HG03060 (cell line): ENCODE data around the gene DLG1.

ENCODE experiments used
- ATAC-seq: cut with Tn5 transposase; IDR thresholded peaks from one replicate; pipeline ENCODE4 v1.9.1; 2021; ENCODE audit warnings: low read depth, moderate number of reproducible peaks; ENCODE audit not compliant: unreplicated experiment

DLG1 gene

GRCh38 chr3:197298341-197298944 is at the start of gene DLG1:
DLG1 (minus strand) TSS chr3:197298612; CDS start chr3:197297204, 1,408 bp downstream.
- ATAC-seq = peak; percentile 26

- no peak for ATAC-seq
Observed at GRCh38 chr3:197348014-197348413, 49.6 kb upstream of the DLG1 start.

GRCh38 chr3:197345390-197345789 is 47.0 kb upstream of the DLG1 start:
- ATAC-seq = no peak

- no peak for ATAC-seq
Observed at GRCh38 chr3:197344582-197345318, 46.3 kb upstream of the DLG1 start.

- ATAC-seq = no peak
Observed at GRCh38 chr3:197343656-197344408, 45.4 kb upstream of the DLG1 start.

- ATAC-seq = no peak
Observed at GRCh38 chr3:197343111-197343510, 44.7 kb upstream of the DLG1 start.

GRCh38 chr3:197340521-197340871 is 42.1 kb upstream of the DLG1 start:
- no peak for ATAC-seq

DNA sequence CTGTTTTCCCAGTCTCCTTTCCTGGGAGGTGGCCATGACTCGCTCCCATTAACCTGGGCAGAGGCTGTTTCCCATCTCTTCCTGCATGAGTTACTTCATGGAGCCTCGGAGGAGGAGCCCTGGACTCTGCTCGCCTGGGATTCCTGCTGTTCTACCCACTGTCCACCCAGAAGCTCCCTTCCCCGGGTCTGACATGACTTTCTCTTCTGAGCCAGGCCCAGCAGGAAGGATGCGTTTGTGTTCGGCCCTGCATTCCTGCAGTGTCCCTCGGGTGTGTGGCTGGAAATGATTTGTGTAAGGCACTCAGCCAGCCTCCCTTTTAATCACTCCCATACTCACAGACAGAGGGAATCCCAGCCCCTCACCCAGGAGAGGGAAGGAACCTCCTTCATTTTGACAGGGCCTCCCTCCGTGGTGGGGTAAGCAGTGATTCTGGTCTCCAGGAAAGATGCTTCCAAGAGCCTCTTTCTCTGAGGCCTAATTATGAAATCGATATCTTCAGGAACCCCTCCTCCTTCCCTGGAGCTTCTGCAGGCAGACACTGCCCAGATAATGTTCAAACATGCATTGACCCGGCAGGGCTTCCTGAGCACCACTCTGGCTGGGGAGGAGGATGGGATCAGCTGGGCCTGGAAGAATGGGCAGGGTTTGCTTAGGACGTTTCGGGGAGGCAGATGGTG is 41.6 kb upstream of the DLG1 start:
- ATAC-seq = no peak

DNA sequence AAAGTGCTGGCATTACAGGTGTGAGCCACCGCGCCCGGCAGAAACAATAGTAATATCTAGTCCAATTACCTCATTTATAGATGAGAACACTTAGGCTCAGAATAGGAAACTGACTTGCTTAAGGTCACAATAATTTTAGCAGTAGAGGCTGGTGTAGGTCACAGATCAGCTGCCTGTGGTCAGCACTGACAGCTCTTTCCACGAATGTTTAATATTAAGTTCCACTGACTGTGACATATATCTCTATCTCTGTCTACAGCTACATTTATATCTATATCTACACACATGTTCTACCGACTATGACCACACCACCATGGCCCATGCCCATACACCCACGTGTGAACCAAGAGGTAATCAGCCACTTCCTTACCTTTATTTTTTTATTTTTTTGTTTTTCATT is 40.2 kb upstream of the DLG1 start:
- no peak for ATAC-seq

DNA sequence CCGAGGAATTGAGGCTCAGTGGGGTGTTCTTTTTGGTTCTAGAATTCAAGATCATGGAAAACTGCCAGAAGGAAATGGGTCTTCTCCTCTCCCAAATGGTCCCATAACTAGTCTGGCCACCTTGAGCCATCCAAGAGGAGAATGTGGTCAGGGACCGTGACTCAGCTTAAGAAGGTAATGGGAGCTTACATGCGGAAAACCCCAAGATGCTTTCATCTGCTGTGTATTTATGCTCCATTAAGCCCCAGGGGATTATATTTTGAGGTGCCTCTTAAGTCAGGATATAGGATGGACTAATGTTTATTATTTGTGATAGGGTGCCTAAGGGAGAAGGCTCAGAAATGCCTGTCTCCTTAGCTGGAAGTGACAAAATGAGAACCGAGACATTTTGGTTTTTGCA is 39.2 kb upstream of the DLG1 start:
- no peak for ATAC-seq

- ATAC-seq = no peak
Observed at GRCh38 chr3:197337214-197337613, 38.8 kb upstream of the DLG1 start.

- ATAC-seq = no peak
Observed at GRCh38 chr3:197336348-197336747, 37.9 kb upstream of the DLG1 start.

DNA sequence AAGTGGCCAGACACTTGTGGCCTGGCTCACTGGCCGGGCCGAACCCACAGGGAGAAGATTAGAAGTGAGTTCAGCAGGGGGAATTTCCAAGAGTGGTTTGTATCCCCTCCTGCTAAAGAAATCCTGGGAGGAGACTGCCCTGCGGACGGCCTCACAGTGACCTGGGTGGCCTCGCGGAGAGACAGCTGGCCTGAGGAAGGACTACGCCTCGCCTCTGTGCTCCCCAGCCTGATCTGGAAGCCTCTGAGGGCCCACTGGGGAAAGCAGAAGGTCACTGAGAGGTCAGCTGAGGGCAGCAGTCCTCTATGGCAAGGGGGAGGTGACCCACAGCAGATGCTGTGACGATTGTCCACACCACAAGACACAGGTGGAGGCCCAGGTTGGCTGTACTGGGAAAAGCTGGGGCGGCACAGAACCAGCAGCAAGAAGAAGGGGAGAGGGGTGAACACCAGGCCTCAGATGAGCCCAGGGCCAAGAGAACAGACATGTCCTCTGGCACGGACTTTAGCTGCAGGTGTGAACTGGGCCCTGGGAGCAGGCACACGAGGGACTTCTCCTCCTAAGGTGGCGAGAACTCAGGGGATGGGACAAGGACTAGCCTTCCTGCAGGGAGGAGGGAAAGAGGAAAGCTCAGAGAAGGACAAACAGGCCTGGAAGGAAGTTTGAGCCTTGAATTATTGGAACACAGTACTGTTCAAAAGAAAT is 37.2 kb upstream of the DLG1 start:
- ATAC-seq = no peak

DNA sequence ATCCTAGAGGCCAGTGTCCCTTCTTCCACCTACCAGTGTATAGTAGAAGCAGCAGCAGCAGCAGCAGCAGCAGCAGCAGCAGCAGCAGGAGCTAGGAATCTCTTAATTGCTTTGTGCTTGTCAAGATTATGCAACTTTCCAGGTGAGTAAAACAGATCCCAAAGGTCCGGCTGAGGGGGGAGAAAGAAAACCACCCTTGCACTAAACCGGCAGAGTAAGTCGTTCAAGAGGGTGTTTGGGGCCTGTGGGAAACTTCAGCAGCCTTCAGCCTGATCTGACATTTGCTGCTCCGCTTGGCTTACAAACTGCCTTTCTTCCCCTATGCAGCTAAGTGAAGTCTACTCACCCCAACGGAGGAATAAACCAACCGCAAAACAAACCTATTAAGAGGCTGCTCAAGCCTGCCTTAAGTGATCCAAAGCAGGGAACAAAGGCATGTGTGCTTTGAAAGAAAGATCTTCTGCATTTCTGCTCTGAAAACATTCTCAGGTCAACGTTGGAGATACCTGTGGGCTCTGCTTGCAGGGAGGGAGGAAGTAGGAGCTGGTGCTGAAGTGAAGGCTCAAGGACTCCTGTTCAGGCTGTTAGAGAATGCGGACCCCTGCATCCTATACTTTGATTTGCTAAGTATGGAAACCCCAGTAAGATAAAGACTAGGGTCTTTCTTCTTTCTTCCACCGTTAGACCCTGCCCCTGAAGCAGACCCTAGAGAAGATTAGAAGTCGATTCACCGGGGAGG is 35.7 kb upstream of the DLG1 start:
- no peak for ATAC-seq

- no peak for ATAC-seq
Observed at GRCh38 chr3:197331131-197331530, 32.7 kb upstream of the DLG1 start.

- no peak for ATAC-seq
Observed at GRCh38 chr3:197329382-197329781, 31.0 kb upstream of the DLG1 start.

DNA sequence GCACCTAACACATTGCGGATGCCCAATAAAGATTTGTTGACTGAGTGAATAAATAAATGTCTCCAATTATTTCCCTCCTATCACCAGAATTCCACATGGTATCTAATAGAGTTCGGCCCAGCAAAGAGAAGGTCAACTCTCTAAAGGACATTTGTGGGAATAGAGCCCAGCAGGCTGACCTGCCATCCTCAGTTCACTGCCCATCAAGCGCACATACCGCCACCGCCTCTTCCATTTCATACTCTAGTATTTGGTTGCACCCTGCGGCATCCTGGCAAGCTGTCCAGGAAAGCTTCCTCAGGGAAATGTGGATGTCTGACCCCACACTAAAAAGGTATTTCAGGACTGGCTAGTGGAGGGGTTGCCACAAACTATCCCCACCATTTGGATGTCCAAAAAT is 29.8 kb upstream of the DLG1 start:
- no peak for ATAC-seq

DNA sequence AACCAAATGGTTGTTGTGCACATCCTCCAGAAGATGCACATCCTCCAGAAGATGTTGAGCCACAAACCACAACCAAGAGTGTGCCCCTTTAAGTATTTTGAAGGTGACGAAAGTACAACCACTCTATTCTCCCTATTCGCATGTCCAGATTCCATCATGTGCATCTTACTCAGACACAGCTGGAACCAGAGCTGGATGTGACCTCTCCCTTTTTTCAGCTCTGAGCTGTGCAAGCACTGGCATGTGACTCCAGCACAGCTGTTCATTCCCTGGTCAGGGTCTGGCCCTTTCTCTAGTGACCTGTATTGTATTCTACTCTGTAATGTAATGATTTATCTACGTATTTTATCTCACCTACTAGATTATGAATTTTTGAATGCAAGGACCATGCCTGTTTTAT is 29.3 kb upstream of the DLG1 start:
- no peak for ATAC-seq

- ATAC-seq = no peak
Observed at GRCh38 chr3:197325773-197326172, 27.4 kb upstream of the DLG1 start.

- ATAC-seq = no peak
Observed at GRCh38 chr3:197322149-197322548, 23.7 kb upstream of the DLG1 start.
